DOHH2 (cell line): ENCODE results near the gene AFP.

Experiments used
- H3F3A ChIP-seq: fragments of 200-600 bp; sonication (generic), shearing (Covaris generic); 2 replicates; pipeline ENCODE4 v1.6.0; 2016; ENCODE audit warnings: antibody characterized with exemption, mild to moderate bottlenecking; ENCODE audit not compliant: control insufficient read depth, insufficient read depth
- H3K27ac ChIP-seq: fragments of 200-600 bp; sonication (generic); 2 replicates; pipeline ENCODE4 v1.5.1; 2014; ENCODE audit warnings: low read depth, mild to moderate bottlenecking, low read length, moderate library complexity
- H3K27me3 ChIP-seq: fragments of 200-600 bp; sonication (generic); 2 replicates; pipeline ENCODE4 v1.6.1; 2014; ENCODE audit warnings: mild to moderate bottlenecking, low read length, mixed read lengths; ENCODE audit not compliant: control insufficient read depth
- H3K36me3 ChIP-seq: fragments of 200-600 bp; sonication (generic); 2 replicates; pipeline ENCODE4 v1.6.1; 2014; ENCODE audit warnings: mild to moderate bottlenecking, low read length, moderate library complexity, mixed read lengths; ENCODE audit not compliant: control insufficient read depth
- H3K4me1 ChIP-seq: fragments of 200-600 bp; sonication (generic); 2 replicates; pipeline ENCODE4 v1.6.1; 2014; ENCODE audit warnings: mild to moderate bottlenecking, low read length, mixed read lengths; ENCODE audit not compliant: control insufficient read depth
- H3K4me2 ChIP-seq: fragments of 200-600 bp; sonication (generic); 2 replicates; pipeline ENCODE4 v1.6.0; 2014; ENCODE audit warnings: mild to moderate bottlenecking, low read length, moderate library complexity
- H3K4me3 ChIP-seq: fragments of 200-600 bp; sonication (generic); 2 replicates; pipeline ENCODE4 v1.5.1; 2014; ENCODE audit warnings: mild to moderate bottlenecking, low read length, mixed read lengths
- H3K79me2 ChIP-seq: fragments of 200-600 bp; sonication (generic); 2 replicates; pipeline ENCODE4 v1.6.1; 2014; ENCODE audit warnings: mild to moderate bottlenecking, low read length, mixed read lengths; ENCODE audit not compliant: control insufficient read depth
- H3K9me2 ChIP-seq: fragments of 200-600 bp; sonication (generic); replicated peaks from 2 replicates; pipeline ENCODE4 v1.6.1; 2014; ENCODE audit warnings: mild to moderate bottlenecking, low read length, mixed read lengths; ENCODE audit not compliant: control insufficient read depth
- H3K9me3 ChIP-seq: fragments of 200-600 bp; sonication (generic); 2 replicates; pipeline ENCODE4 v1.6.1; 2014; ENCODE audit warnings: antibody characterized with exemption, low read length, mixed read lengths; ENCODE audit not compliant: control insufficient read depth, insufficient read depth
- H4K20me1 ChIP-seq: fragments of 200-600 bp; sonication (generic); 2 replicates; pipeline ENCODE4 v1.6.0; 2014; ENCODE audit warnings: low read depth, mild to moderate bottlenecking, antibody characterized with exemption, low read length, moderate library complexity; ENCODE audit not compliant: control insufficient read depth, insufficient read depth
- EZH2phosphoT487 ChIP-seq: fragments of 200-600 bp; sonication (generic); IDR thresholded peaks from 2 replicates; pipeline ENCODE4 v1.6.1; 2017; ENCODE audit warnings: borderline replicate concordance, mild to moderate bottlenecking, antibody characterized with exemption, low read length, moderate library complexity, mixed read lengths
- TF ChIP-seq, protein P1 (sequence below): fragments of 200-600 bp; sonication (generic); IDR thresholded peaks from one replicate; pipeline ENCODE4 v1.5.1; 2014; ENCODE audit warnings: antibody characterized with exemption, mild to moderate bottlenecking, low read depth, low read length; ENCODE audit not compliant: poor library complexity, severe bottlenecking

Gene AFP

DNA sequence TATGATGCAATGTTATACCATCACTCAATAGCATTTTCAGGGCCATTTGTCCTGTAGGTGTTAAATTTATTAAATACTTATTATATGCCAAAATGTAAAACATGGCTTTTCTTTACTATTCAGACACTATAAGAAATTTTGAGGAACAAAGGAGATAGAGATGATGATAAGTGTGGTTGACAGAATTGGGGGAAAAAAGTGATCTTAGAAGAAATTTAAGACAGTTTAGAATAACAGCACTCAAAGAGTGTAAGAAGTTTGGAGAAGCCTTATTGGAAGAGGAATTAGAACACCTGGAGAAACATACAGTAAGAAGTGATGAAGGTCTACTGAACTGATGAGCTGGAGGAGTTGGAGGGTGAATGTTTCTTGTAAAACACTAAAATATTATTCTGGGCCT lies 12.8 kb upstream of the AFP start:
- Histone ChIP-seq H3K27ac (no peak overlapping the region), H3K4me3 (no peak overlapping the region), H3K79me2 (no peaks in the 10 kb centered on the region), H3K36me3 (no peaks in the 10 kb centered on the region), H4K20me1 (no peaks in the 10 kb centered on the region), H3K4me1 (no peaks in the 10 kb centered on the region), H3K27me3 (no peaks in the 10 kb centered on the region), H3K4me2 (no peak overlapping the region), H3K9me3 (no peaks in the 10 kb centered on the region), H3F3A (no peaks in the 10 kb centered on the region), H3K9me2 (no peaks in the 10 kb centered on the region)
- TF ChIP-seq EZH2phosphoT487 = no peak
- TF ChIP-seq, protein P1, sequence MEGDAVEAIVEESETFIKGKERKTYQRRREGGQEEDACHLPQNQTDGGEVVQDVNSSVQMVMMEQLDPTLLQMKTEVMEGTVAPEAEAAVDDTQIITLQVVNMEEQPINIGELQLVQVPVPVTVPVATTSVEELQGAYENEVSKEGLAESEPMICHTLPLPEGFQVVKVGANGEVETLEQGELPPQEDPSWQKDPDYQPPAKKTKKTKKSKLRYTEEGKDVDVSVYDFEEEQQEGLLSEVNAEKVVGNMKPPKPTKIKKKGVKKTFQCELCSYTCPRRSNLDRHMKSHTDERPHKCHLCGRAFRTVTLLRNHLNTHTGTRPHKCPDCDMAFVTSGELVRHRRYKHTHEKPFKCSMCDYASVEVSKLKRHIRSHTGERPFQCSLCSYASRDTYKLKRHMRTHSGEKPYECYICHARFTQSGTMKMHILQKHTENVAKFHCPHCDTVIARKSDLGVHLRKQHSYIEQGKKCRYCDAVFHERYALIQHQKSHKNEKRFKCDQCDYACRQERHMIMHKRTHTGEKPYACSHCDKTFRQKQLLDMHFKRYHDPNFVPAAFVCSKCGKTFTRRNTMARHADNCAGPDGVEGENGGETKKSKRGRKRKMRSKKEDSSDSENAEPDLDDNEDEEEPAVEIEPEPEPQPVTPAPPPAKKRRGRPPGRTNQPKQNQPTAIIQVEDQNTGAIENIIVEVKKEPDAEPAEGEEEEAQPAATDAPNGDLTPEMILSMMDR = no peak

DNA sequence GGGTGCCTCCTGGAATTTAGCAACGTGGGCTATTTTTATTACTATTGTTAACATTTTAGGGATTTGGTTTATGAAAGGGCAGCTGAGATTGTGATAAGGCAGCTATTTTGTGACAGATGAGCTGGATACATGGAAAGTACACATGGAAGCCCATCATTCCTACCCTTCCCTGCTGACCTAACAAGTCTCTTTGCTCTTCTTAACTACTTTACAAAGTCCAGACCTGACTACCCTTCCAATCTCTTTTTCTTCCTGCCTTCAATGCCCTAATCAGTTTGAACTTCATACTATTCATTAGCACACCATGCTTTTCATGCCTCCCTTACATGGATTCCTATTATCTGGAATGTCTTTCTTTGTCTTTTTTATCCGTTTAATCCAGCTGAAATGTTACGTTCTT lies 9.4 kb upstream of the AFP start:
- Histone ChIP-seq H3K9me3 (no peaks in the 10 kb centered on the region), H3K9me2 (no peaks in the 10 kb centered on the region), H3F3A (no peaks in the 10 kb centered on the region), H3K4me2 (no peak overlapping the region), H3K27ac (no peak overlapping the region), H3K36me3 (no peaks in the 10 kb centered on the region), H3K79me2 (no peaks in the 10 kb centered on the region), H4K20me1 (no peaks in the 10 kb centered on the region), H3K27me3 (no peaks in the 10 kb centered on the region), H3K4me3 (no peak overlapping the region), H3K4me1 (no peaks in the 10 kb centered on the region)
- no peak for TF ChIP-seq EZH2phosphoT487
- TF ChIP-seq, protein P1 = no peak

DNA sequence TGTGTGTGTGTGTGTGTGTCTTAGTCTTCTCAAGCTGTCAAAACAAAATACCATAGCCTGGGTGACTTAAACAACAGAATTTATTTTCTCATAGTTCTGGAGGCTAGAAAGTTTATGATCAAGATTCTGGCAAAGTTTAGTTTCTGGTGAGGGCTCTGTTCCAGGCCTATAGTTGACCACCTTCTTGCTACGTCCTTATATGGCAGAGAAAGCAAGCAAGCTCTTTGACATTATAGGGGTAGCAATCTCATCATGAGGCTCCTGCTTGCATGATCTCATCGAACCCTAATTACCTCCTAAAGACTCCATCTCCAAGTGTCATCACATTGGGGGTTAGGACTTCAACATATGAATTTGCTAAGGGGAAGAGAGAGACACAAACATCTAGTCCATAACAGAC lies 6.9 kb upstream of the AFP start:
- no peaks in the 10 kb centered on the region for H3K79me2 ChIP-seq
- no peak overlapping the region for H3K4me3 ChIP-seq
- no peaks in the 10 kb centered on the region for H3F3A ChIP-seq
- TF ChIP-seq EZH2phosphoT487 = no peak
- no peaks in the 10 kb centered on the region for H3K27me3 ChIP-seq
- no peak overlapping the region for H3K27ac ChIP-seq
- no peaks in the 10 kb centered on the region for H3K9me3 ChIP-seq
- no peak overlapping the region for H3K4me2 ChIP-seq
- H3K4me1 ChIP-seq = no peaks in the 10 kb centered on the region
- no peaks in the 10 kb centered on the region for H4K20me1 ChIP-seq
- no peaks in the 10 kb centered on the region for H3K36me3 ChIP-seq
- H3K9me2 ChIP-seq = no peaks in the 10 kb centered on the region

DNA sequence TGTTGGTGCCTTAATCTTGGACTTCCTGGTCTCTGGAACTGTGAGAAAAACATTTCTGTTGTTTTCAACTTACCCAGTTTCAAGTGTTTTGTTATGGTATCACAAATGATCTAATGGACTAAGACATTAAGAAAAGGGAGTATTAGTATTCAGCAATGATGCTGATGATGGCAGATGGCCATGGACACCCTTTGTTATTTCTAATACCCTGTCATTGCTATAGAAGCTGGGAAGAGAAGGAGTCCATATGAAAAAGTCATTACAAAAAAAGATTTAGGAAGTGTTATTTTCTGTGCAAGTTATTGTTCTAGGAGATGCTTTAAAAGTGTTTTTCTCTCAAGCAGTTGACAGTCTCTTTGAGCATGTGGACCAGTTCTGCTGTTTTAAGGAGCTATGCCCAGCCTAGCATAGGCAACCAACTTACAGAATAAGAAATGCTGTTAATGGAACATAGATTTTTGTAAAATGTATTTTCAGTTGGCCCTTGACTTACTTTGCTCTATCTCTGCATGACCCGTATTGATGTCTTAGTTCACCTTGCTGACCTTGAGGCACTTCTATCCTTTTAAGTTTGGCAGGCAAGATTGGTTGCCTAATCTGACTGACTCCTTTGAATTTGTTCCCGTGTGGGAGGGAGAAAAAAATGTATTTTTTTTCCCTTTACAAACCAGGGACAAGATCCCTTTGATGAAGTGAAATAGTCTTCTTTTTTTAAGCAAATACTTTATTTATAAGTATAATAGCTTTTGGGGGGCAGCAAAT lies 6.0 kb upstream of the AFP start:
- H3K27ac ChIP-seq = no peak overlapping the region
- no peaks in the 10 kb centered on the region for H3K9me3 ChIP-seq
- no peaks in the 10 kb centered on the region for H4K20me1 ChIP-seq
- H3K4me3 ChIP-seq = no peak overlapping the region
- H3F3A ChIP-seq = no peaks in the 10 kb centered on the region
- no peaks in the 10 kb centered on the region for H3K9me2 ChIP-seq
- no peak for TF ChIP-seq EZH2phosphoT487
- TF ChIP-seq, protein P1 = no peak
- no peaks in the 10 kb centered on the region for H3K36me3 ChIP-seq
- no peaks in the 10 kb centered on the region for H3K27me3 ChIP-seq
- H3K79me2 ChIP-seq = no peaks in the 10 kb centered on the region
- H3K4me2 ChIP-seq = no peak overlapping the region
- H3K4me1 ChIP-seq = no peaks in the 10 kb centered on the region
